GM18951 (cell line): ENCODE results near the gene DOLPP1.
"Not testable (repeated sequence)": the region's sequence is repeated elsewhere in the genome, so short reads cannot be mapped to it uniquely, and the experiment has no call there.

Source experiments
- POLR2A ChIP-seq: IDR thresholded peaks from 4 replicates; pipeline ENCODE4 v1.6.1; 2011; ENCODE audit warnings: mild to moderate bottlenecking; ENCODE audit not compliant: insufficient read length, insufficient read depth; ENCODE audit errors: extremely low read depth
- in situ Hi-C: fragments of 300-500 bp; cut with MboI; formaldehyde crosslinking; loops from one replicate; pipeline ENCODE4 v1.12.0; 2022; ENCODE audit warnings: low sequenced_read_pairs, mixed read lengths, inconsistent platforms; ENCODE audit not compliant: unreplicated experiment

Gene DOLPP1

DNA sequence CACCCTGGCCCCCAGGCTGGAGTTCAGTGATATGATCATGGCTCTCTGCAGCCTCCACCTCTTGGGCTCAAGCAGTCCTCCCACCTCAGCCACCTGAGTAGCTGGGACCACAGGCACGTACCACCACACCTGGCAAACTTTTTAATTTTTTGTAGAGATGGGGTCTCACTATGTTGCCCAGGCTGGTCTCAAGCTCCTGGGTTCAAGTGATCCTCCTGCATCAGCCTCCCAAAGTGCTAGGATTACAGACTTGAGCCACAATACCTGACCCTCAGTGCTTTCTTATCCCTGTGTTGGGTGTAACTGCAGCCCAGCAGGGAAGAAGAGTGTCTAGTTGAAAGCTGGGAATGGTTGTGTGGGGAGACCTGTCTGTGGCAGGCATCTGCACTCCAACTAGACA, 41.2 kb downstream of the DOLPP1 start:
- in situ Hi-C loops: no loop called here
- no peak for TF ChIP-seq POLR2A

GRCh38 chr9:129122976-129123375, 42.1 kb downstream of the DOLPP1 start:
- in situ Hi-C loops: not testable (repeated sequence)

GRCh38 chr9:129124506-129125069, 43.7 kb downstream of the DOLPP1 start:
- no peak for TF ChIP-seq POLR2A
- in situ Hi-C loops: loop anchor here (25.0 kb wide), 1 partner anchor 663 kb away; no protein-coding TSS in a partner anchor

- TF ChIP-seq POLR2A: no peak
- in situ Hi-C loops: loop anchor here (25.0 kb wide), 1 partner anchor 662 kb away; no protein-coding TSS in a partner anchor
These were observed 44.6 kb downstream of the DOLPP1 start for GRCh38 chr9:129125478-129125877.

DNA sequence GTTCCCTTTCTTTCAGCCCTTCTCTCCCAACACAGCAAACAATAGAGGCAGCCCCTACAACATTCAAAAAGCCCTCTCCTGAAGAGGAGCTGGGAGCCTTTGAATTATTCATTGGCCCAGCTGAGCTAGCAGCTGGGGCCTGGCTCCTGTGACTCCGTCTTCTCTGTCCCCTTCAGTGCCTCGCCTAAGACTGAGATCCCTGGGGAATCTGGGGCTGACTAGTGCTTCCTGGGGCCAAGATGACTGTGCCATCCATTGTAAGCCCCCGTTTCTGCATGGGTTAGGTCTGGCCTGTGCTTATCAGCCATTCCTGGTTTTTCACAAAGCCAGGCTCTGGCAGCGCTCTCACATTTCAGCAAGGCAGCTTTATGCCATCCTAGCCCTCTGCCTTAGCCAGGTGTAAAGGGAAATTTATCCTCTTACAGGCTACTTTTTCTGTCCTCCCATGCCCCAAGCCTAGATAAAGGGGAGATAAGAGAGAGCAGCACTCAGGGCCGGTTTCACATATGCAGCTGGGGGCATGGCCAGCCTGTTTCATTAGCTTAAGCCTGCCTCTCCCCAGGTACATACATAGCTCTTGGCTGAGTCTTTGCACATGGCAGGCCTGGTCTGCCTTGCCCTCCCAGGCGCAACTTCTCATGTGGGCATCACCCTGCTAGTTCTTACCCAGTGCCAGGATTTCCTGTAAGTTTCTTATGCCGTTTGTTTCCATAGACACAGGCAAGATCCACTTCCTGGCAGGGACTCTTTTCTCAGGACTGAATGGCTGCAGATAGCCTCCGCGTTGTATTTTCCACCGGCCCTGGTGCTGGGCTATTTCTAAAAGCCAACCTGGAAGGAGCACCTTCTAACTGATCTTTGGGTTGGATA, 46.1 kb downstream of the DOLPP1 start:
- TF ChIP-seq POLR2A: no peak
- in situ Hi-C loops: loop anchor here (25.0 kb wide), 1 partner anchor 660 kb away; no protein-coding TSS in a partner anchor

- TF ChIP-seq POLR2A: no peak
- in situ Hi-C loops: loop anchor here (25.0 kb wide), 1 partner anchor 659 kb away; no protein-coding TSS in a partner anchor
These were observed 47.8 kb downstream of the DOLPP1 start for GRCh38 chr9:129128689-129129088.

GRCh38 chr9:129130271-129130670, 49.4 kb downstream of the DOLPP1 start:
- in situ Hi-C loops: loop anchor here (5.0 to 25.0 kb wide), 2 partner anchors 482 to 657 kb away; no protein-coding TSS in a partner anchor

DNA sequence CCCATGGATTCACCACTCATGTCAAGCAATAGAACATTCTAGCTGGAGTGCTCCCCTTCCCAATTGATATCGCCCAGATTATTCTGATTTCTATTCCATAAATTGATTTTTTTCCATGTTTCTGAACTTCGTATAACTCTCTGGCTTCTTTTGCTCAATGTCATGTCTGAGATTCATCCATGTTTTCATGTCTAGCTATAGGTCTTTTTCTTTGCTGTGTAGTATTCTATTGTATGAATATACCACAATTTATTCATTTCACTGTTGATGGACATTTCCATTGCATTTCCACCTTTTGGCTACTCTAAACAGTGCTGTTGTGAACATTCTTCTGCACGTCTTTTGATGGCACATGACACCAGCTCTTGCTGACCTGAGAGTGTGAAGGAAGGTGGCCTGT, 49.9 kb downstream of the DOLPP1 start:
- TF ChIP-seq POLR2A: no peak
- in situ Hi-C loops: loop anchor here (5.0 to 25.0 kb wide), 2 partner anchors 482 to 657 kb away; no protein-coding TSS in a partner anchor

DNA sequence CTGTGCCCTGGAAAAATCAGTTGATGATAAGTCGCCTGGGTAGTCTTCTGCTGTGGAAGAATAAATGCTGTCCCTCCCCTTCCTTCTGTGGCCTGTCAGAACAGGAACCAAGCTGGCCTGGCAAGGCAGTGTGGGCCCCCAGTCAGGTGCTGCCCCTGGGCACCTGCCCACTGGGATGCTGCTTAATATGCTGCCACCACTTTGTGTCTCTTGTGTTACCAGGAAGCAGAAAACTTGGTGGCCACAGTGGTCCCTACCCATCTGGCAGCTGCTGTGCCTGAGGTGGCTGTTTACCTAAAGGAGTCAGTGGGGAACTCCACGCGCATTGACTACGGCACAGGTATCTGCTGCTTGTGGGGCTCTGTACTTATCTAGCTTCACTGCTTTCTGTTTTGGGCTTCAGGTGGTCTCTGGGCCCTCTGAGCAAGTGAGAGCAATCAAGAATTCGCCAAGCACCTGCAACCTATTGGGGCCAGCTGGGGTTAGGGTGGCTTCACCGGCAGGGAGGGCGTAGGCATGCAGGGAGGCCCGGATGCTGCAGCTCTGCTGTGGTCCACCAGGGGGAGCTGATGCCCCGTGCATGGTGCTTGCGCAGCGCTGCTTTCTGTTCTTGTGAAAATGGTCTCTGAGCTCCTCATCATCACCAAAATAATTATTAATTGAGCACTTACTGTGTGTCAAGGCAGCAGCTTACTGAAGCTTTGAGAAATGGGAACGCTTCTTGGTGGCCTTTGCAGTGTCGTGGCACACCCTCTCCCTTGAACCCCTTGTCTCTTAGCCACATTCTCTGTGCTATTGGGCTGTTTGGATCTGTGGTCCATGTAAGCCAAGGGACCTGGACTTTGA, 50.6 kb downstream of the DOLPP1 start:
- in situ Hi-C loops: loop anchor here (5.0 to 25.0 kb wide), 2 partner anchors 481 to 656 kb away; no protein-coding TSS in a partner anchor
- no peak for TF ChIP-seq POLR2A

GRCh38 chr9:129133082-129133481, 52.2 kb downstream of the DOLPP1 start:
- no peak for TF ChIP-seq POLR2A
- in situ Hi-C loops: loop anchor here (5.0 to 25.0 kb wide), 2 partner anchors 479 to 654 kb away; no protein-coding TSS in a partner anchor

- in situ Hi-C loops: loop anchor here (25.0 kb wide), 1 partner anchor 652 kb away; no protein-coding TSS in a partner anchor
- TF ChIP-seq POLR2A: no peak
These were observed 54.6 kb downstream of the DOLPP1 start for GRCh38 chr9:129135476-129135875.

GRCh38 chr9:129136446-129137035, 55.6 kb downstream of the DOLPP1 start:
- in situ Hi-C loops: loop anchor here (25.0 kb wide), 1 partner anchor 651 kb away; no protein-coding TSS in a partner anchor
- no peak for TF ChIP-seq POLR2A
